GM21529 (cell line): ENCODE data around the gene RDH13.
A peak's percentile ranks its signal among the peaks of the same experiment; 100 is the strongest.
"Not testable (repeated sequence)": the region's sequence is repeated elsewhere in the genome, so short reads cannot be mapped to it uniquely, and the experiment has no call there.

Experiments
- ATAC-seq: cut with Tn5 transposase; IDR thresholded peaks from one replicate; pipeline ENCODE4 v1.9.1; 2021; ENCODE audit not compliant: unreplicated experiment

The RDH13 gene, protein sequence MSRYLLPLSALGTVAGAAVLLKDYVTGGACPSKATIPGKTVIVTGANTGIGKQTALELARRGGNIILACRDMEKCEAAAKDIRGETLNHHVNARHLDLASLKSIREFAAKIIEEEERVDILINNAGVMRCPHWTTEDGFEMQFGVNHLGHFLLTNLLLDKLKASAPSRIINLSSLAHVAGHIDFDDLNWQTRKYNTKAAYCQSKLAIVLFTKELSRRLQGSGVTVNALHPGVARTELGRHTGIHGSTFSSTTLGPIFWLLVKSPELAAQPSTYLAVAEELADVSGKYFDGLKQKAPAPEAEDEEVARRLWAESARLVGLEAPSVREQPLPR

DNA sequence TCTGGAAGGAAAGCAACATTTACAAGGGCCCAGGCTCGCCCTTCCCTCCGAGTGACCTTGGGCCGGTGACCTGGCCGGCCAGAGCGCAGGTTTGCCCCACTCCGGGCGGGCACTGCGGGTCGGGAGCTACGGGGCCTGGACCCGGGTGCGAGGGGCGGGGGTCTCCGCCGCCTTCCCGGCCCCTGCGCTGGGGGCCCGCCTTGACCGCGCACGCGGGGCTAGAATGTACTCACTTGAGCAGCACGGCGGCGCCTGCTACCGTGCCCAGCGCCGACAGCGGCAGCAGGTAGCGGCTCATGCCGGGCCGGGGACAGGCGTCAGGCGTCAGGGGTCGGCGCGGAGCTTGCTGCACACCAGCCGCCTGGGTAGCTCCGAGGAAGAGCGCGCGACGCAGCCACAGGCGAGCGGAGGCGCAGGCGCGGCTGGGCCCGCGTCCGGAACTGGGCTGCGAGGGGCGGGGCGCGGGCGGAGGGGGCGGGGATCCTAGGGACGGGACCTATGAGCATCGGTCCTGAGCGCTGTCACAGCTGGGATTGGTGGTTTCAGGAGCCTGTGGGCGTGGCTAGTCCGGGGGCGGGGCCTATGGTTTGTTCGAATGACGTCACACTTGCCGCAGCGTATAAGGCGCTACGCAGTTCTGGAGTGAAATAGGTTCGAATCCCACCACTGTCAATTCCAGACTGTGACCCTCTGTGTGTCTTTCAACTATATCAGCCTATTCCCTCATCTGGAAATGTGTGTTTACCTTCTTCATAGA, at the start of gene RDH13:
Gene RDH13 (minus strand): TSS at position 414 of the 757 bp plus-strand sequence. CDS start 116 bp downstream, at position 298.
- peak; percentile 94 for ATAC-seq

- no peak for ATAC-seq
These were observed 49.4 kb upstream of the RDH13 start for GRCh38 chr19:55112246-55112776.

- no peak for ATAC-seq
These were observed 48.4 kb upstream of the RDH13 start for GRCh38 chr19:55111238-55111831.

DNA sequence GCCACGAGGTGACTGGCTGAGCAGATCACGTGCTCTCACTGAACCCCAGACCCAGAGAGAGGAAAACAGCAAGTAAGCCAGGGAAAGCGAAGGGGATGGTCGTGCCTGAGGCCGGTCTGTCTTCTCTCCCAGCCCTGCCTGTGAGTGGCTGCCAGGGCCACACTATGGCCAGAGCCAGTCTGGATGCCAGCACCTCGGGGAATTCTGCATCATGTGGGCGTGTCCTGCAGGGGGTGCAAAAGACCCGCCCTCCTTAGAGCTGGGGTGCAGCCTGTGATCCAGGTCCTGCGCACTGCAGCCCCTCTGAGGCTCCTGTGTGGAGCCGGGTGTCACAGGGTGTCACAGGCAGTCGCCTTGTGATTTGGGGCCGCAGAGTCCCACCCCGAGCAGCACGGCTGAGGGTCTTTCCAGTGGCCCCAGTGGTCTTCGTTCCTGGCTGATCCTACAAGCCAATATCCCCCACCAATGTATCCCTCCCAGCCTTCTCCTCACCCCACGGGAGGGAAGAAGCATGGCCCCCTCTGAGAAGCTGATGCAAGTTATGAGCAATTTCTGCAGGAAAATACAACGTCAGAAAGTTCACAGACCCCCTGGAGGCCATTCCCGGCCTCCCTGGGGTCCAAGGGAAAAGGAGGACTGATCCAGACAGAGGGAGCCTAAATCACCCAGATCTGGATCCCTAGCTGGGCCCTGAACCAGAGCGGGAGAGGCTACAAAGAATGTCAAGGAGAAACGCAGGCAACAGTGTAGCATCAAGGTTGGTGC, 46.8 kb upstream of the RDH13 start:
- no peak for ATAC-seq

- not testable (repeated sequence) for ATAC-seq
These were observed 44.3 kb upstream of the RDH13 start for GRCh38 chr19:55107252-55107651.

GRCh38 chr19:55106591-55106990, 43.6 kb upstream of the RDH13 start:
- no peak for ATAC-seq

- ATAC-seq = no peak
These were observed 42.3 kb upstream of the RDH13 start for GRCh38 chr19:55105237-55105636.

DNA sequence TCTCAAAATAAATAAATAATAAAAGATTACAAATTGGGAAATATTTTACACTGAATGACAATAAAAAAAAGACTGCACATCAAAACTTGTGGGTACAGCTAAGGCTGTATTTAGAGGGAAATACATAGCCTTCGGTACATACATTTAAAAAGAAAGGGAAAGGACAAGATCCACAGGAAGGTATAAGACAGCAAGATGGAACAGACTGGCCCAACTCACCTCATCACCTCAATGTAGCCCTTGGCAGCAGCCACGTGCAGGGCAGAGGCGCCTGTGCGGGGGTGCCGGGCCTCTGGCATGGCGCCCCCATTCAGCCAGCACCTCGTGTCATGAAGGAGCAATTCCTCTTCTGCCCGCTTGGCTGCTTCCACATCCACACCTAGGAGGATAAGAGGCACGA, 40.2 kb upstream of the RDH13 start:
- ATAC-seq = no peak

- ATAC-seq = no peak
These were observed 38.3 kb upstream of the RDH13 start for GRCh38 chr19:55101261-55101660.

DNA sequence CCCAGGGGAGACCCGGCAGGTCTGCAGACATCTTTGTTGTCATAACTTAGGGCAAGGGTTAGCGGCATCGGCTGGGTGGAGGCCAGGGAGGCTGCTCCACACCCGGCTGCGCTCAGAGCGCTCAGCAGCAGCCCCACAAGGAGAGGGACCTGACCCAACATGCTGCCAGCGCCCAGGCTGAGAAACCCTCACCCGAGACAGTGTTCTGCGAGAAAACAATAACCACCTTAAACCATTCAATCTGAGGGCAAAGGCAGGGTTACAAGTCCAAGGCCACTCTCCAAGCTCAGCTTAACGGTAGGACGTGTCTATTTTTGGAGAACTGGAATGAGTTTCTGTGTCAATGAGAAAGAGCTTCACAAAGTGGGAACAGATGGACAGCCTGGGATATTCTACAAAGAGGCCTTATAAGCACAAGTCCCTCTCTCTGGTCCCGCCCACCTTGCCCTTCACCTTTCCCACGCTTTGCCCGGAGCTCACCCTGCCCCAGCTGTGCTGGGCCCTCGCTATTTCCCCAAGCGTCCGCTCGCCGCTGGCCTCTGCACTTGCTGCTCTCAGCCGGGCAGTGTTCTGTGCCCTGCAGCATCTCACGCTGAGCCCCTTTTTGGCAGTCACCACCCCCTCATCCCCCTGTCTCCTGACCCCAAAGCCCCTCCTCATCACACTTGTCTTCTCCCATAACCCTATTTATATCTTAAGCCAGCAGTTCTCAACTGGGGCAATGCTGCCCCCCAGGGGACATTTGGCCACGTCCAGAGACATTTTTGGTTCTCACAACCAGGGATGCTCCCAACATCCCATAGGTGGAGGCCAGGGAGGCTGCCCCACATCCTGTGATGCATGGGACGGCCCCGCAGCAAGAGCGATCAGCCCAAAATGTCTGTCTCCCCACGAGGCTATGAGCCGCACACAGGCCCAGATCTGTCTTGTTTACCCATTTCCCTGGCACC, 36.9 kb upstream of the RDH13 start:
- no peak for ATAC-seq

GRCh38 chr19:55098716-55099556, 36.0 kb upstream of the RDH13 start:
- no peak for ATAC-seq

- ATAC-seq = no peak
These were observed 35.1 kb upstream of the RDH13 start for GRCh38 chr19:55097864-55098715.

DNA sequence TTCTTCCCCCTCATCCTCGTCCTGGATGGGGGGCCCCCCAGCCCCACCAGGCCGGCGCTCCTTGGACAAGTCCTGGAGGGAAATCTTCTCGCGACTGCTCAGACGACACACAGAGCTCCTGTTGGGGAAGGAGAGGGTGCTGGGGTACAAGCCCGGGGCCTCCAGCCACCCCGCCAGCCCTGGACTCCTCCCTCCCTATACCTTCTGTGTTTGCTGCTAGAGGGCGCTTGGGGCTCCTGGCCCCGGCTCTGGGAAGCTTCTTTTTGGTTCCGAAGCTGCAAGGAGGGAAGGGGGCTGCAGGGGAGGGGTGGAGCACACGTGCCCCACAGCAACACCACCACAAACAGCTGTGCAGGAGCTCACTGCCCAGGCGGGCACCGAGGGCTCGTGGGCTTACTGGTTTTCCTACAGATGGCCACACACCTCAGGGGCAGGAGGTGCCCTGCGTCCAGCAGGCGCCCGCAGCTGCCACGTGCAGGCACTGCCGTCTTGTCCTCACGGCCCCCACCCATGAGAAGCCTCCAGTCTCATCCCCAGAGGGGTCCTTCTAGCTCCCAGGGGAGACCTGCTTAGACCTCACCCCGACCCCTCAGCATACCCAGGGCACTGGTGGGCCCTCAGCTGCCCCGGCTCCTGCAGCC, 33.2 kb upstream of the RDH13 start:
- no peak for ATAC-seq

DNA sequence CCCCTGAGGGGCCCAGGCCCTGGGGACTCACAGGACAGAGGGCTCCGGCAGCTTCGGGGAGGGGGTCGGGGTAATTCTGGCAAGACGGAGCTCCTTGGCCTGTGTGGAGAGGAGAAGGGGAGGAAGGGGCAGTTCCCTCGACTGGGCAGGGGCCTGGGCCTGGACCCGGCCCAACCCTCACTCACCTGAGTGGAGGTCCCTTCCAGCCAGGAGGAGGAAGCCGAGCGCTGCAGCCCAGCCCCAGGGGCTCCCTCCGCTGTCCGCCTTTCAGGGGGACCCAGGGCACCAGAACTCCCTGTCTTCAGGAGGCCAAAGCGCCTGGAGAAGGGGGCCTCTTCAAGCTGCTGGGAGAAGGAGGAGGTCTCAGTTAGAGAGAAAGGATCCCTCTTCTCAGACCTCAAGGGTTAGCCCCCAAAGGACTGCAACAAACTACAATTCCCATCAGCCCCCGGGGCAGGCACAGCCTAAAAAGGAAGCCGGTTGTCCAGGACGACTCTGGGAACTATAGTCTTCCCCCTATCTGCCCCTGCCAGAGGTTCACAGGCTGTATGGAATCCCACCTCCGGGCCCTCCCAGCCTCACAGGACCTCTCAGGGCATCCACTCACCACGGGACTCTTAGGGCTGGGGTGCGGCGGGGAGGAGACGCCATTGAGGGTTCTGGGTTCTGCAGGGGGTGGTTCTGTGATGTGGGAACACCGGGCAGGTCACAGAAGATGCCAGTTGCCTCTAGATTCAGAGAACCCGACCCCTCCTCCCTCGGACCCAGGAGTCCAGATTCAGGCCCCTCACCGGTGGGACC, 32.5 kb upstream of the RDH13 start:
- ATAC-seq = no peak

GRCh38 chr19:55094456-55095259, 31.7 kb upstream of the RDH13 start:
- ATAC-seq = no peak
